IPS-18a (cell line): ENCODE data around the gene GPR39.
"Not testable (repeated sequence)": the region's sequence is repeated elsewhere in the genome, so short reads cannot be mapped to it uniquely, and the experiment has no call there.

Experiments
- H3K27ac ChIP-seq: one replicate; pipeline ENCODE4 v1.5.1; 2013; ENCODE audit warnings: low read length
- H3K27me3 ChIP-seq: one replicate; pipeline ENCODE4 v1.6.1; 2013; ENCODE audit warnings: mild to moderate bottlenecking, low read length; ENCODE audit not compliant: control insufficient read depth, insufficient read depth
- H3K36me3 ChIP-seq: one replicate; pipeline ENCODE4 v1.6.1; 2013; ENCODE audit warnings: low read depth, low read length; ENCODE audit not compliant: control insufficient read depth
- H3K4me1 ChIP-seq: one replicate; pipeline ENCODE4 v1.6.1; 2013; ENCODE audit warnings: low read depth, low read length; ENCODE audit not compliant: control insufficient read depth
- H3K4me3 ChIP-seq: one replicate; pipeline ENCODE4 v1.5.1; 2013; ENCODE audit warnings: low read length
- H3K9ac ChIP-seq: one replicate; pipeline ENCODE4 v1.6.1; 2013; ENCODE audit warnings: mild to moderate bottlenecking, low read length, moderate library complexity
- H3K9me3 ChIP-seq: one replicate; pipeline ENCODE4 v1.6.1; 2013; ENCODE audit warnings: low read depth, low read length; ENCODE audit not compliant: control insufficient read depth

Gene GPR39

DNA sequence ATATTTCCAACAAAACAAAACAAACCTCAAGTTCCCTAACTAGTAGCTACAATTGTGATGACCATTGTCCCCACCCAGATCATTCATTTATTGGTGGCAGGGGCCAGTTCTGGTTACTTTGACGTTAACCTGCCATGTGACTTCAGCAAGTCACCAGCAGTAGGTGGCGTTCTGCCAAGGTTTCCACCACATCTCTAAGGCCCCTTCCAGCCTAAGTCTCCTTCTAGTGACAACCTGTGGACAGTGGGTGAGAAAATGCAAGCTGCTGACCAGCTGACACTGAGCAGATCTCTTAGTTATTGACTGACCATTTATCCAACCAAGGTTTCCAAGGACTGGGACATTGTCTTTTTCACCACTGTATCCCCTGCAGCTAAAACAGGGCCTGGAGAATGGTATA, 98.4 kb downstream of the GPR39 start:
- no peaks in the 10 kb centered on the region for H3K27me3 ChIP-seq
- no peaks in the 10 kb centered on the region for H3K9me3 ChIP-seq
- H3K36me3 ChIP-seq: no peaks in the 10 kb centered on the region

DNA sequence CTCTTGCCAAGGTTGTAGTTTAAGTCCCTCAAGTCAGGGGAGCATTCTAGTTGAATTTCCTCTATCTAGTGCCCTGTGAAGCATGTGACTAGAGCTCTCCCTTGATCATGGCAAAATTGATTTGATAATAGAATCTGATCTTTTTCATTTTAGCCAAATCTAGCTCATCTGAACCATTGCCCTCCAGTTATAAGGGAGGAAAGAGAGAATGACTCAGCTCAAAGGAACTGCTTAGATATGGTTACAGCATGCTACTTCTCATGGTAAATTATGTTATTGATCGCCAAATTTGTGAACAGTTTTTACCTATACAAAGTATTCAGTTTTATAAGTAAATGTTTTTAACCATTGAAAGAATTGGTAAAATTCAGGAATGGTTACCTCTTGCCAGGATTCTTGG, 100.8 kb downstream of the GPR39 start:
- no peaks in the 10 kb centered on the region for H3K27me3 ChIP-seq
- H3K9me3 ChIP-seq: no peaks in the 10 kb centered on the region
- H3K9ac ChIP-seq: no peak overlapping the region
- no peak overlapping the region for H3K4me3 ChIP-seq
- no peaks in the 10 kb centered on the region for H3K36me3 ChIP-seq
- H3K4me1 ChIP-seq: no peaks in the 10 kb centered on the region
- H3K27ac ChIP-seq: no peak overlapping the region

More for the DNA sequence above, 98.4 kb downstream of the GPR39 start:
- Histone ChIP-seq H3K4me3 (no peak overlapping the region), H3K27ac (no peak overlapping the region), H3K9ac (no peak overlapping the region), H3K4me1 (no peaks in the 10 kb centered on the region)

DNA sequence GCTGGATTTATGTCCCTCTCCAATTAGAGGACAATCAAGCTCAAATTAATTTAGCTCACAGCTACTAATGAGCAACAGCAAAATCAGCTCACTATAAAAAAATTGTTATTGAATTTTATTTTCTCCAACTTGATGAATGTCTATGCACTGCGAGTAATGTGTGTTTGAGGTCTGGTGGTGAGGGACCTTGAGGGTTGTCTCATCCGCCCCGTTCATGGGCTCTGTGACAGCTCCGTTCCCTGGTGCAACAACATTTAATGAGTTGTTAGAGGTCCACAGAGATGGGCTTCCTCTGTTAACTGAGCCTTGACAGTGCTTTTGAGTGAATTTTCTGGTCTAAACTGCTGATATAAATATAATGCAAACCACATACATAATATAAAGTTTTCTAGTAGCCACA, 101.7 kb downstream of the GPR39 start:
- Histone ChIP-seq H3K4me3 (no peak overlapping the region), H3K27me3 (no peaks in the 10 kb centered on the region), H3K9ac (no peak overlapping the region), H3K9me3 (no peaks in the 10 kb centered on the region), H3K27ac (no peak overlapping the region), H3K4me1 (peaks cover 9% of the 10 kb centered on the region), H3K36me3 (no peaks in the 10 kb centered on the region)

DNA sequence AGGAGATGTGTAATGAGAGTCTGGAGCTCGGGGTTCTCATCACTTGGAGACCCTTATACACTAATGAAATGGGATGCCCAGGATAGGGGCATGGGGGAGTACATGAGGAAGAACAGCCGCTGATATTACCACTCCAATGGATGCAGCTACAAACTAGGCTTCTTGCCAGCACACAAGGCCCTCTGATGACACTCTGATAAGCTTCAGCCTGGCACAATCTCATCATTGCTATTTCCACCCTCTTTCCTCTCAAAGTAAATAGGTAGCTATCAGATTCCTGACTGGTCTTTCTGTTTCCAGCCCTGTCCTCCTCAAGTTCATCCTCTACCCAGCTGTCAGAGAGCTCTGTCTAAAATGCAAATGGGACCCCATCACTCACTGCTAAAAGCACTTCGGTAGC, 103.0 kb downstream of the GPR39 start:
- no peak overlapping the region for H3K9ac ChIP-seq
- H3K36me3 ChIP-seq: no peaks in the 10 kb centered on the region
- no peak overlapping the region for H3K4me3 ChIP-seq

DNA sequence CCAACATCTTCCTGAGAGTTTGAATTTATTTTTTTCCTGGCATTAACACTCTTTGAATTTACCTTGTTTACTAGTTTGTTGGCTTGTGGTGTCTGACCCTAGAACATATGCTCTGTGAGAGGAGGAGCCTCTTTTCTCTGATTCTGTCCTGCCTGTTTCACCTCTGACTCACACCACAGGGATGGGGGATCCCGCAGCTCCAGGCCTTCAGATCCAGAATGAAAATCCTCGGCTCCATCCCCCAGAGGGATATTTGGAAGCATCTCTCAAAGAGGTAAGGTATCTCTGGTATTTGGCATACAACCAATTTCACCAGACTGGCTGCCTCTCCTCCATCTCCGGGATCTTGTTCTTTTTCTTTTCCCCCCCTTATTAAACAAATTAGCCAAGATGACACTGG, 104.7 kb downstream of the GPR39 start:
- Histone ChIP-seq H3K36me3 (no peaks in the 10 kb centered on the region), H3K27me3 (no peaks in the 10 kb centered on the region), H3K4me1 (peaks cover 9% of the 10 kb centered on the region), H3K9ac (no peak overlapping the region), H3K9me3 (no peaks in the 10 kb centered on the region), H3K4me3 (no peak overlapping the region), H3K27ac (no peak overlapping the region)

More for the DNA sequence above, 103.0 kb downstream of the GPR39 start:
- Histone ChIP-seq H3K27ac (no peak overlapping the region), H3K27me3 (no peaks in the 10 kb centered on the region), H3K4me1 (peaks cover 9% of the 10 kb centered on the region), H3K9me3 (no peaks in the 10 kb centered on the region)

DNA sequence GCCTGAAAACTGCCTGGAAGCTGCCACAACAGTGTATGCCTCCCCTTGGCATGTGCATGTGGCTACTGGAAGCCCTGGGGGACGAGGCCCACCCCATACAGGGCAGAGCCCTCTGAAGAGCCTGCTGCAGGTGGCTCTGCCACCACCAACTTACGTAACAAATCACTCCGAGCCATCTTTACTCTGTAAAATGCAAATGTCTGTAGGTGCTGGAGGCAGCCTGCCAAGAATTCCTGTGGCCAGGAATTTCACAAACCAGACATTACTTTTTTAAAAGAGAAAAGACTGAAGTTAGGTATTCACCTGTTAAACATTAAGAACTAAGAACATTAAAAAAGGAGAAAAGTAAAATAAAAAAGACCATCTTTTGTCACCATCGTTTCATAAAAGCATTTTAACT, 106.3 kb downstream of the GPR39 start:
- Histone ChIP-seq H3K9ac (no peak overlapping the region), H3K9me3 (no peaks in the 10 kb centered on the region), H3K4me1 (peaks cover 9% of the 10 kb centered on the region), H3K4me3 (no peak overlapping the region), H3K36me3 (no peaks in the 10 kb centered on the region), H3K27me3 (no peaks in the 10 kb centered on the region), H3K27ac (no peak overlapping the region)

DNA sequence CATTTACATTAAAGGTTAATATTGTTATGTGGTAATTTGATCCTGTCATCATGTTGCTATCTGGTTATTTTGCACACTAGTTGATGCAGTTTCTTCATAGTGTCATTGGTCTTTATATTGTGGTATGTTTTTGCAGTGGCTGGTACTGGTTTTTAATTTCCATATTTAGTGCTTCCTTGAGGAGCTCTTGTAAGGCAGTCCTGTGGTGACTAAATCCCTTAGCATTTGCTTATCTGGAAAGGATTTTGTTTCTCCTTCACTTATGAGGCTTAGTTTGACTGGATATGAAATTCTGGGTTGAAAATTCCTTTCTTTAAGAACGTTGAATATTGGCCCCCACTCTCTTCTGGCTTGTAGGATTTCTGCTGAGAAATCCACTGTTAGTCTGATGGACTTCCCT, 120.5 kb downstream of the GPR39 start:
- not testable (repeated sequence) for H3K9ac ChIP-seq, H3K27ac ChIP-seq

DNA sequence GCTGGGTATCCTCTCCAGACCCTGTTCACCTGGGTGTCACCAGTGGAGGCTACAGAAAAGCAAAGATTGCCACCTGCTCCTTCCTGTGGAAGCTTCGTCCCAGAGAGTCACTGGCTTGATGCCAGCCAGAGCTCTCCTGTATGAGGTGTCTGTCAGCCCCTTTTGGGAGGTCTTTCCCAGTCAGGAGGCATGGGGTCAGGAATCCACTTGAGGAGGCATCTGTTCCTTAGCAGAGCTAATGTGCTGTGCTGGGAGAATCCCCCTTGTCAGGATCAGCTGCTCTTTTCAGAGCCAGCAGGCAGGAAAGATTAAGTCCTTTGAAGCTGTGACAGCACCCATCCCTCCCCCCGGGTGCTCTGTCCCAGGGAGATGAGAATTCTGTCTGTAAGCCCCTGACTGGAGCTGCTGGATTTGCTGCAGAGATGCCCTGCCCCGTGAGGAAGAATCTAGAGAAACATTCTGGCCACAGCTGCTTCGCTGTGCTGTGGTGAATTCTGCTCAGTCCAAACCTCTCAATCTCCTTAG, 121.8 kb downstream of the GPR39 start:
- no peak overlapping the region for H3K4me3 ChIP-seq
- no peak overlapping the region for H3K27ac ChIP-seq
- no peaks in the 10 kb centered on the region for H3K4me1 ChIP-seq
- no peaks in the 10 kb centered on the region for H3K27me3 ChIP-seq
- no peaks in the 10 kb centered on the region for H3K9me3 ChIP-seq
- H3K9ac ChIP-seq: no peak overlapping the region
- no peaks in the 10 kb centered on the region for H3K36me3 ChIP-seq

More for the DNA sequence above, 120.5 kb downstream of the GPR39 start:
- not testable (repeated sequence) for H3K27me3 ChIP-seq, H3K9me3 ChIP-seq, H3K36me3 ChIP-seq, H3K4me3 ChIP-seq, H3K4me1 ChIP-seq

DNA sequence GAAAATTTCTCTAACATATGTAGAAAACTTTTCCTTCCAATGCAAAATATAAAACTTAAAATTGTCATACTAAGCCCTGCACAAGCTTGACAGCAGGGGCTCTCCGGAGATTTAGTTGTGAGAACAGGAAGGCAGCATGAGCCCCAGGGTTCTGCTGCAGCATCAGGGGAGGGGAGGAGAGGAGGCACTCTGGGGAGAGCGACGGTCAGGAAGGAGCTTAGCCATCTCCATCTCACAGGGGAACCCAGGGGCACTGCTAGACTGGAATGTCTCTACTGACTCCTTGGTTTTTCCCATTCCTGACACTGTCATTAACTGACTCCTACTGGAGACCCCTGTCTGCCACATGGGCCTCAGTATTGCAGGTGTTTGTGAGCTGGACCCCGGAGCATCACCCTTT, 123.6 kb downstream of the GPR39 start:
- H3K36me3 ChIP-seq: no peaks in the 10 kb centered on the region
- no peak overlapping the region for H3K27ac ChIP-seq
- no peaks in the 10 kb centered on the region for H3K4me1 ChIP-seq
- H3K9ac ChIP-seq: no peak overlapping the region
- no peak overlapping the region for H3K4me3 ChIP-seq
- peaks cover 8% of the 10 kb centered on the region for H3K9me3 ChIP-seq
- no peaks in the 10 kb centered on the region for H3K27me3 ChIP-seq

DNA sequence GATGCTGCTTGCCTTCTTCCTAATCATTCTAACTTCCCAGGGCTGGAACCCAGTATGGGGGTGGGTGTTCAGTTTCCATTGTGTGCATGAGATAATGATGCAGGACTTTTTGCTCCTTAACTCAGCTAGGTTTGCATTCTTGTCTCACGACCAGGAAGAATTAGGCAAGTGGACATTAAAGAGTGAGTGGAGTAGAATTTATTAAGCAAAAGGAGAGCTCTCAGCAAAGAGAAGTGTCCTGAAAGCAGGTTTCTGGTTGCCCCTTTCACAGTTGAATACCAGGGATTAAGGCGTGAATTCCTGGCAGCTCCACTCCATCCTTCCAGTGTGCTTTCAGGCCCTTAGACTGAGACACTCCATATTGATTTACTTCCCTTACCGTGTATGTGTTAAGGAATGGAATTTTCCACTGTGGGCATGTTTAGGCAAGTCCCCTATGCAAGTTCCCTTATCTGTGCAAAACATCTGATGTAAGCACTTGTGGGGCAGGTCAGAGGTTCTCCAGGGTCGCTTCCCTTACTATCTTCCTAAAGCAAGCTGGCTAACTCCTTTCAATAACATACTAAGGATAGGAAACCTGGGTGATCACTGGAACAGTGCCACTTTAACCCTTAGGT, 126.5 kb downstream of the GPR39 start:
- no peak overlapping the region for H3K4me3 ChIP-seq
- H3K9me3 ChIP-seq: peaks cover 8% of the 10 kb centered on the region
- peaks cover 7% of the 10 kb centered on the region for H3K4me1 ChIP-seq
- H3K36me3 ChIP-seq: no peaks in the 10 kb centered on the region
- no peak overlapping the region for H3K27ac ChIP-seq
- no peaks in the 10 kb centered on the region for H3K27me3 ChIP-seq
- H3K9ac ChIP-seq: no peak overlapping the region

DNA sequence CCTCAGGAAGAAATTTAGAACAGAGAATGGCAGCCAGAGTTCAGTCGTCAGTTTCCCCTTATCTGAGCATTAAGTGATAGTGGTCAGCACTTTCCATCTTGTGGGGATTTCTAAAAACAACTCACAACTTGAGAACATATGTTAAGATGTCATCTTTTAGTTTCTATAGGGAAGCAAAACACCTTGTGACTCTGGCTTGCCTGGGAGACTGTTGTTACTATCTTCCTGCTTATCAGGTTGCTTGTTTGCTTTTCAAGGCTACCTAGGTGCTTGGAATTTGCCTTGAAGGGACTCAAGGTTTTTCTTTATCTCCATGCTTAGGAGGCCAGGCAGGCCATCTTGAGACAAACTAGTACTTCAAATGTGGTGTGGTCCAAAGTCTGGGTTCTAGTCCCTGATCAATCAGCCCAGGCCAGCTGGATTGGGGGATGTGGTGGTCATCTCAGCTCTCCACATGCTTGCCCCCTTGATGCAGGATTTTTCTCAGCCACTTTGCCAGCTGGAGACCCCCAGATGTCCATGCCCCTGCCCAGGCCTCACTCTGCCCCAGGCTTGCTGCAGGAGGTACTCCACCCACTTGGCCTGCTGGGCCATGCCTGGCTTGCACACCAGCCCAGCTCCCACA, 127.5 kb downstream of the GPR39 start:
- no peaks in the 10 kb centered on the region for H3K36me3 ChIP-seq
- H3K4me3 ChIP-seq: no peak overlapping the region
- peaks cover 7% of the 10 kb centered on the region for H3K4me1 ChIP-seq
- H3K27ac ChIP-seq: no peak overlapping the region
- peaks cover 8% of the 10 kb centered on the region for H3K9me3 ChIP-seq
- H3K27me3 ChIP-seq: no peaks in the 10 kb centered on the region
- H3K9ac ChIP-seq: no peak overlapping the region

DNA sequence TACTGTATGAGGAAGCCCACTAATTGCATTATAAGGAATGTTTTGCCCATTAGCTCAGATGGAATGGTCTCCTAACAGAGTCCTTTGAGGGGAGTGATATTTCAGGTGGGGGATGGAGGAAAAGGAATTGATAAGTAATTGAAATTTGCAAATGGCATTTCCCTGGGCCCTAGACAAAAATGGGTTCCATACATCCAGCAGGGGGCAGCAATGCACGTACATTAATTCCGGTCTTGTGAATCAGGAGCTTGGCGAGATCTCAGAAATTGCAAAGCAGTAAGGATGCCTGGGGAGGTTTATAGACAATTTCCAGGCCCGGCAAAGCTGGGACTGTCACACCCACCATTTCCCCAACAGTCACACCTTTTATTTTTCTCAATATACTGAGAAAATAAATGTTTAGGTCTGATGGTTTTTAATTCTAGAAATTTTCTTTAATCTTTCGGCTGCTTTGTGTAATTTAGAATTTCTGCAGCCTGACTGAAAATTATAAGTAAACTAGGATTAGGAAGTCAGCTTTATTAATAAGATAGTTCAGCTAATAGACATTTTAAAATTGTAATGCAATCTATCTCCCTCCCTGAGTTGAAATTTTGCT, 130.6 kb downstream of the GPR39 start:
- H3K9ac ChIP-seq: no peak overlapping the region
- H3K4me1 ChIP-seq: peaks cover 11% of the 10 kb centered on the region
- peaks cover 8% of the 10 kb centered on the region for H3K9me3 ChIP-seq
- no peak overlapping the region for H3K27ac ChIP-seq
- H3K36me3 ChIP-seq: no peaks in the 10 kb centered on the region
- no peak overlapping the region for H3K4me3 ChIP-seq
- no peaks in the 10 kb centered on the region for H3K27me3 ChIP-seq
